C4-2B (cell line): ENCODE measurements around the gene LRP5.

Experiments
- CTCF ChIP-seq: fragments of 450-650 bp; conservative IDR thresholded peaks from 2 replicates; pipeline ENCODE4 v1.5.1; 2017; ENCODE audit warnings: mild to moderate bottlenecking
- ZFX ChIP-seq: fragments of 450-650 bp; IDR thresholded peaks from 2 replicates; pipeline ENCODE4 v1.6.1; 2017

DNA sequence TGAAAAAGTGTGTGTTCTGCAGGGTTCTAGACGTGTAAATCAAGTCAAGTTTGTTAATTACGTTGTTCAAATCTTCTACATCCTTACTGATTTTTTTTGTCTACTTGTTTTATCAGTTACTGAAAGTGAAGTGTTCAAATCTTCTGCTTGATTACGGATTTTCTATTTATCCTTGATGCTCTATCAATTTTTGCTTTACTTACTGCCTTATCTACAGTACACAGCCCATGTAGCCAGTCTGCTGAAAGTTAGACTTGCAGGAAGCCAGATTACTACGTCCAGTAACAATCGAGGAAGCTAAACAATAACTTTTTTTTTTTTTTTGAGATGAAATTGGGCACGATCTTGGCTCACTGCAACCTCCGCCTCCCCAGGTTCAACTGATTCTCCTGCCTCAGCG, 25.0 kb upstream of the LRP5 start:
- TF ChIP-seq CTCF (no peak), ZFX (no peak)
